ENCODE results near the gene ATP8A2.

ATP8A2 gene

DNA sequence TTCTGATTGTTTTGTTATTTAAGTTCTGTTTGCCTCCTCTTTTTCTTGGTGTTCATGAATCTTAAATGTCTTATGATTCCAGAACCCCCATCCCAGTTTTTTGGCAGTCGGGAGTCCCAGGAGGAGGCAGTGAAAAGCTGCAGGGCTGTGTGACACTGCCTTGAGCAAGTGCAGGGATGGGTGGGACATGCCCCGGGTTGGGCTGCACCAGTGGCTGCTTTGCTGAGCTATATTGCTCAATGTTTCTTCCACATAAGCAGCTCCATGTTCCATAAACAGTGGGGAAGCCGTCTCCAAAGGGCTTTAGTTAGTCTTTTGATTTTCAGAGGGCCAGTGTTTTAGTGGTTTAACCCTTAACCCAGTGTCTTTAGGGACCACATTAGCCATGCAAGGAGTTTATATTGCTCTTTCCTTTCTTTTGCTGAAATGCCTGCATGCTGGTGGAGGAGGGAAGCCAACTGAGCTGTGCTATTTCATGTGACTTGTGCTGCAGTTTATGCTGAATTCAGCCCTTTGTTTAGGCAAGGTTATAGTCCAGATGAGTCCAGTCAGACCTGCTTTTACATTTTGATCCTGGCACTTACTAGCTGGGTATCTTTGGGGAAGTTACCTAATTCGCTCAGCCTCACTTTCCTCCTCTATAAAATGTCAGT lies 13.1 kb downstream of the ATP8A2 start:
- no peak for DNase-seq

DNA sequence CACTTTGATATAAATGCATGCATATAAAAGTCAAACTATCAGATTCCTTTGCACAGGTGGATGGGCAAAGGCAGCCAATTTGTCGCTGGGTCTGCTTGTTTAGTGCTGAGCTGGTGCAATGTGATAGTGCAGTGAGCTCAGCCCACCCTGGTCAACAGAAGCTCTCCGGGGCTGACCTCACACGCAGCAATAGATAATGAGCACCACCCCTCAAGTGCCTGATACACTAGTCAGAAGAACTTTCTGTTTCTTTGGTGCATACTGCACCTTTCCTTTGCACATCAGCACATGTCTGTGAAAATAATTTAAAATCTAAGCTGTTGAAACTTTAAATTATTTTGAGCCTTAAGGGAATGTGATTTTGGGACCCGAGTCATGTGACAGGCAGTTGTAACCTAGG lies 20.2 kb downstream of the ATP8A2 start:
- DNase-seq: no peak

DNA sequence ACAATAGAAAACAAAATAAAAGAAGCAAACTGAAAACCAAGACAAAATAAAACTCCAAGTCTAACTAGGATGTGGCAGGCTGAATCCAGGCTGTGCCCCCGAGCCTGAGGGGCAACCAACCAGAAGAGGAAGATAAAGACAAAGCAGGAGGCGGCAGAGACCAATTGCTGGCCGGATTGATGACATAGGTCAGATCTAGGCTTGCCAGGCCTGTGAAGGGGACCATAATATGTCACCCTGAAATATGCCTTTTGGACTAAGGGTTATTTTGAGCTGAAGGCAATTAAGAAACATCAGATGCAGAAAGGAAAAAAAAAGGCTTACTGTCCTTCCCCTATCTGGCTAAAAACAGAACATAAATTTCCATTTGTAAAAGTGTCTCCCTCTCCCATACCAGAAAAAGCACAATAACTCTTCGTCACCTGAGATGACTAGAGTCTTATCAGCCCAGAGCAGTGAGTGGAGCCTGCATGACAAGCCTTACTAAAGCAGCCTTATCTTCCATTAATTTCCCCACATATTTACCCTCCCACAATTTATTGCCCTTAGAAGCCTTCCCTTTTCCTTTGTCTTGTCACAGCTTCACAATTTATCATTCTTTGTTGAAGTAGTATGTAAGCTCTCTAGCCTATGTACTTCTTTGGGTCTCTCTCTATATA lies 22.8 kb downstream of the ATP8A2 start:
- no peak for DNase-seq

GRCh38 chr13:25397763-25398162 lies 26.0 kb downstream of the ATP8A2 start:
- DNase-seq: no peak

GRCh38 chr13:25400925-25401324 lies 29.2 kb downstream of the ATP8A2 start:
- DNase-seq: no peak

DNA sequence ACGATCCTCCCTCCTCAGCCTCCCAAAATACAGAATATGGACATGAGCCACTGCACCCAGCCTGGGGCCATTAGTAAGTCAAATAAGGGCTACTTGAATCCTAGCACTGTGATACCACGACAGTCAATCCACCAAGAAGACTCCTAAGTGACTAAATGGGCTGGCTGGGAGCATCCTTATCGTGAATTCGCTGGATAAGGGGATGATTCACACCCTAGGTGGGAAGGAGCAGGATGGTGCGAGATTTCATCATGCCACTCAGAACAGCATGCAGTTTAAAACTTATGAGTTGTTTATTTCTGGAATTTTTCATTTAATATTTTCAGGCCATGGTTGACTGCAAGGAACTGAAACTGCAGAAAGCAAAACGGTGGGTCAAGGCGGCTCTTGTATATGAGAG lies 30.2 kb downstream of the ATP8A2 start:
- DNase-seq: no peak

GRCh38 chr13:25406377-25406776 lies 34.6 kb downstream of the ATP8A2 start:
- no peak for DNase-seq

DNA sequence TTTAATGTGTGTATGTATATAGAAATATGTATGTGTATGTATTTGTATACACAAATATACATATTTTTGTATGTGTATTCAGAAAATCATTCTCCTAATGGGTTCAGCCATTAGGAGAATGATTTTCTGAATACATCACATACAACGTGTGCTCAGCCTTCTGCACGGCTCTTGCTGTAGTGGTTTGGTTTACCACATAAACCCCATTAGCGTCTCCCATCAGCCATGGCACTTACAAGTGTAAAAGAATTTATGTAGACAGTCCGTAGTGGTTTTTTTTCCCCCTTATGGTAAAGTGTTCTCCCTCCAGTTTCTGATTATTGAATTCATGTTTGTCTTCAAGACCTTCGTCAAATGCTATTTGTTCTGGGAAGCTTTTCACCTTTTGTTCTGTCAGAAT lies 38.2 kb downstream of the ATP8A2 start:
- DNase-seq: no peak

GRCh38 chr13:25415241-25415640 lies 43.5 kb downstream of the ATP8A2 start:
- DNase-seq: no peak

GRCh38 chr13:25417535-25417934 lies 45.8 kb downstream of the ATP8A2 start:
- DNase-seq: no peak

DNA sequence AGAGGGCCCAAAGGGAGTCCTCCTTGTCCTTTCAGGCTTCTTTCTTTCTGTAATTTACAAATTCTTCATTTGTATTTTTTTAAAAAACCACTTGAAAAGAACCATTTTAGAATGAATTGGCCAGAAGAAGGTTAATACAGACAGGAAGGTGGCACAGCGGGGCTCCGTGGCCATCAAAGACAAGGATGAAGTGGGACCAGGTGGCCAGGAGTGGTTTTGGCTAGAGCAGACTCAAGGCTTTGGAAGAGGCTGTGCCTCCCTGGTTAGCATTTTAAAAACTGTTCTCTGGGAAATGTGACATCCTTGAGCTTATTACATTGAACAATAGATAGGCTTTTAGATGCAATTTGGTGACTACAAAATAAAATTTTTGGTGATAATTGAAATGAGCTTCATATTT lies 48.4 kb downstream of the ATP8A2 start:
- DNase-seq: no peak

DNA sequence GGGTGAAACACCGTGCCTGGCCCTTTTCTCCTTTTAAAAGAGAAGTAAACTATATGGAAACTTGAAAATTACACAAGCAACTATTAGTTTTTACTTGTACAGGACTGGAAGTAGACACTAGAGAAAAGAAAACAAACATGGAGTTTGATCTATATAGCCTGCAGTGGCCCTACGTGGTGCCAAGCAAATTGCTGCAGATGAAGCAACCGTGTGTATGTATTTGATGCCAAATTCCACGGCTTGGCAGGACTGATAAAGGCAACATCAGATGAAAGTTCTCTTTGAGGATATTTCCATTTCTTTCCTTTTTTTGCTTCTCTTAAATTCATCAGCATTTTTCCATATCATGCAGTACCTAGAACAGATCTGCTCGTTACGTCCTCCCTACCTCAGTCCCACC lies 49.8 kb downstream of the ATP8A2 start:
- DNase-seq: no peak

DNA sequence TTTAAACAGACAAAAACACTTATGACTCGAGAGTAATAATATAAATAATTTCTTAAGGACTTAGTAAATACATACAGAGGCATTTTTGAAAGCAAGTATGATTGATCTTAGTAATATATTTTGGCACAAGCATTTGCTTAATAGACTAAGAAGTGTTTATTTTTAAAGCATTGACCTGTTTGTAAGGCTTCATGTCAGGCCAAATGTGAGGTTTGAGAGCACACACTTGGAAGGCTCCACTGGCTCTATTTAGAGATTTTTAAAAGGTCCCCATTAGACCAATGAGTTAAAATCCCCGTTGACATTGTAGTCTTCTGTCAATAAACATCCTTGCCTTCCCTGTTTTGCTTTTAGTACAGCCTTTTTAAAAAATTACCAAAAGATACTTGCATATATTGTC lies 50.4 kb downstream of the ATP8A2 start:
- DNase-seq: no peak

DNA sequence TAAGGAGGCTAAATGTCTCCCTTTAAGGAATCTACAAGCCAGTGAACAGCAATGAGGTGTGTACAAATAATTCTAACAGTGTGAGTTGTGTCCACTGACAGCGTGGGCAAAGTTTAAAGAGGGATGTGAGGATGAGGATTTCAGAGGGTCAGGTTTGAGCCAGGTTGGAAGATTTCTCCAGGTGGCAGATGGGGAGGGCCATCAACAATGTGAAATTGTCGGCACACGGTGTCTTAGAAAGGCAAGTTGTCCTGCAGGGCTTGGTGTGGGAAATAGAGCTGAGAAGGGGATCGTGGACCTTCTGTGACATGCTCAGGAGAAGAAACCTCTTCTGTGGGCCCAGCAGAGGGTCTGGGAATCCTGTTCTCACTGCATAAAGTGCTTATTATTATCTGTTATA lies 52.1 kb downstream of the ATP8A2 start:
- no peak for DNase-seq

- DNase-seq: no peak
Measured at GRCh38 chr13:25429466-25429865, 57.7 kb downstream of the ATP8A2 start.

GRCh38 chr13:25432691-25433090 lies 60.9 kb downstream of the ATP8A2 start:
- DNase-seq: no peak

DNA sequence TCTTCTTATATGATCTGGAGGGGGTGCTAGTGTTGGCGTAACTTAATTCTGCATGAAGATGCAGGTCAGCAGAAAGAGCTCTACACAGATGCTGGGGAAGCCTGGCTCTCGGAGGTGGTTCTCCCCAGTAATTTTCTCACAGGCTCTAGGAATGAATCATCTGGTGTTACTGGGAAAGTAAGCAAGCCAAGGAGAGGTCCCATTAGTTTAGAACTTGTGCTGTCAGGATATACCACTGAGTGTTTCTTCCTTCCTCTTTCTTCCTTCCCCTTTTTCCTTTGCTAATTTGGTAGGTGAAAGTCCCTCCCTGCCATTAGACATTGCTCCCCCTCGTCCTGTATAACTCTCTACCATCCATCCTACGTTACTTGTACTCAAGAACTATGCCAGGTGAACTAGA lies 68.3 kb downstream of the ATP8A2 start:
- DNase-seq: no peak

GRCh38 chr13:25446261-25446660 lies 74.5 kb downstream of the ATP8A2 start:
- DNase-seq: no peak

- no peak for DNase-seq
Measured at GRCh38 chr13:25447396-25447795, 75.6 kb downstream of the ATP8A2 start.

- no peak for DNase-seq
Measured at GRCh38 chr13:25453850-25454365, 82.1 kb downstream of the ATP8A2 start.

- no peak for DNase-seq
Measured at GRCh38 chr13:25455146-25455545, 83.4 kb downstream of the ATP8A2 start.

GRCh38 chr13:25457566-25457965 lies 85.8 kb downstream of the ATP8A2 start:
- no peak for DNase-seq

DNA sequence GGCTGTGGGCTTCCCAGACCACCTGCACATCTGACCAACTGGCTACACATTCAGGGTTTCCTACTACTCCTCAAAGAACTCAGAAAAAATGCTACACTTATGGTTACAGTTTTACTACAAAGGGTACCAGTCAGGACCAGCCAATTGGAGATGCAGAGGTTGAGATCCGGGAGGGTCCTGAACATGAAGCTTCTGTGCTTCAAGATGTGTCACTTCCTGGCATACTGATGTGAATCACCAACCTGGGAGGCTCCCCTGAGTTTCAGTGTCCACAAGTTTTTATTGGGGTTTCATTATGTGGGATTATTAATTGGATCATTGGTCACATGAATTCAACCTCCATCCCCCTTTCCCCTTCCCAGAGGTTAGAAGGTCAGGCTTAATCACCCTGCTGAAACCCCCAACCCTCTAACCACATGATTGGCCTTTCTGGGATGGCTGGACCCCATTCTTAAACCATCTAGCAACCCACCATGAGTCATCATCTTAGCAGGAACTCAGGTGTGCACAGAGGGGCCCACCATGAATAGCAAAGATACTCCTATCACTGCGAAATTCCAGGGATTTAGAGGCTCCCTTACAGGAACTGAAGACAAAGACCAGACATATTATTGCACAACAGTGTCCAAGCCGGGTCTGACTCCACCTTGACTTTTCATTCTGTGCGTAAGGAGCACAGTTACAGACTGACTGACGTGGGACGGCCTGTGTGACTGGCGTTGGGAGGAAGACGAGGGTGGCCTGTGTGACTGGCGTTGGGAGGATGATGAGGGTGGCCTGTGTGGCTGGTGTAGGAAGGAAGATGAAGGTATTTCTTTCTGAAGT lies 90.7 kb downstream of the ATP8A2 start:
- no peak for DNase-seq

GRCh38 chr13:25463496-25463895 lies 91.7 kb downstream of the ATP8A2 start:
- no peak for DNase-seq
